IMR-90 (cell line): ENCODE data around the gene TBRG4. TPM values are rescaled to one million over a fixed set of nuclear protein-coding genes. Genes with fewer than 3 reads are reported as not detected.
A peak's percentile ranks its signal among the peaks of the same experiment; 100 is the strongest.

Source experiments
- ATAC-seq: fragments of 200-7000 bp; cut with Tn5 transposase; 2 replicates; pipeline ENCODE4 v1.9.1; 2020; ENCODE audit warnings: low read depth, mild to moderate bottlenecking, moderate library complexity
- BruUV-seq: library from RNA; stranded (reverse); fragments of 400-500 nt; replicated peaks from 2 replicates; lab custom pipeline; 2021; lab: Mats Ljungman, UMichigan
- CTCF ChIA-PET: fragments of 300-600 bp; formaldehyde crosslinking; extraction: SDS; loops from one replicate; lab custom pipeline; 2021; ENCODE audit warnings: antibody characterized with exemption; lab: Yijun Ruan, JAX
- POLR2A ChIA-PET: fragments of 300-600 bp; sonication (Branson Sonifier 250); formaldehyde crosslinking; loops from one replicate; lab custom pipeline; 2022; ENCODE audit warnings: antibody characterized with exemption; ENCODE audit not compliant: unreplicated experiment; lab: Charles Lee
- DNase-seq: peaks from one replicate; pipeline ENCODE4 v3.0.0; 2013
- H2AFZ ChIP-seq: replicated peaks from 2 replicates; pipeline ENCODE3; 2013; ENCODE audit warnings: low read length, mild to moderate bottlenecking; ENCODE audit not compliant: poor library complexity
- H2AK5ac ChIP-seq: 2 replicates; pipeline ENCODE4 v1.6.1; 2013; ENCODE audit warnings: low read depth, low read length, inconsistent platforms
- H2AK9ac ChIP-seq: replicated peaks from 2 replicates; pipeline ENCODE3; 2013; ENCODE audit warnings: mild to moderate bottlenecking, low read depth, low read length, moderate library complexity; ENCODE audit not compliant: poor library complexity
- H2BK120ac ChIP-seq: 2 replicates; pipeline ENCODE4 v1.6.1; 2013; ENCODE audit warnings: low read depth, low read length, inconsistent platforms
- H2BK15ac ChIP-seq: 3 replicates; pipeline ENCODE4 v1.6.1; 2013; ENCODE audit warnings: low read depth, low read length, inconsistent platforms
- H2BK20ac ChIP-seq: 2 replicates; pipeline ENCODE4 v1.6.1; 2013; ENCODE audit warnings: low read depth, mild to moderate bottlenecking, inconsistent platforms, low read length, moderate library complexity
- H2BK5ac ChIP-seq: 2 replicates; pipeline ENCODE4 v1.6.1; 2013; ENCODE audit warnings: mild to moderate bottlenecking, low read depth, low read length, inconsistent platforms; ENCODE audit not compliant: poor library complexity, severe bottlenecking
- H3K14ac ChIP-seq: replicated peaks from 2 replicates; pipeline ENCODE4 v1.6.1; 2013; ENCODE audit warnings: low read depth, low read length, inconsistent platforms
- H3K18ac ChIP-seq: 2 replicates; pipeline ENCODE4 v1.6.1; 2013; ENCODE audit warnings: low read depth, low read length, control low read depth
- H3K23ac ChIP-seq: 2 replicates; pipeline ENCODE4 v1.6.1; 2013; ENCODE audit warnings: low read depth, low read length, inconsistent platforms
- H3K27ac ChIP-seq: 2 replicates; pipeline ENCODE4 v1.5.1; 2013; ENCODE audit warnings: mild to moderate bottlenecking, control low read depth, low read length; ENCODE audit not compliant: insufficient read depth
- H3K27me3 ChIP-seq: 2 replicates; pipeline ENCODE4 v1.6.1; 2013; ENCODE audit warnings: low read length; ENCODE audit not compliant: control insufficient read depth, insufficient read depth
- H3K36me3 ChIP-seq: 2 replicates; pipeline ENCODE4 v1.6.1; 2013; ENCODE audit warnings: low read length, mixed read lengths; ENCODE audit not compliant: control insufficient read depth, insufficient read depth
- H3K4ac ChIP-seq: 2 replicates; pipeline ENCODE4 v1.6.1; 2013; ENCODE audit warnings: low read depth, low read length, inconsistent platforms
- H3K4me1 ChIP-seq: 2 replicates; pipeline ENCODE4 v1.6.1; 2013; ENCODE audit warnings: low read length, mixed read lengths; ENCODE audit not compliant: control insufficient read depth, insufficient read depth
- H3K4me2 ChIP-seq: 2 replicates; pipeline ENCODE4 v1.6.1; 2013; ENCODE audit warnings: low read depth, mild to moderate bottlenecking, control low read depth, low read length, moderate library complexity
- H3K4me3 ChIP-seq: 2 replicates; pipeline ENCODE4 v1.5.1; 2013; ENCODE audit warnings: low read depth, mild to moderate bottlenecking, control low read depth, low read length, moderate library complexity; ENCODE audit not compliant: insufficient read depth
- H3K56ac ChIP-seq: 2 replicates; pipeline ENCODE4 v1.6.1; 2013; ENCODE audit warnings: low read length, inconsistent platforms; ENCODE audit not compliant: insufficient read depth; ENCODE audit errors: extremely low read depth
- H3K79me1 ChIP-seq, 2 experiments: 2 replicates each; pipeline ENCODE4 v1.6.1; 2013; ENCODE audit warnings: low read length in 2 of 2, inconsistent platforms in 1 of 2, low read depth in 1 of 2
- H3K9ac ChIP-seq: 2 replicates; pipeline ENCODE4 v1.6.1; 2013; ENCODE audit warnings: low read depth, low read length, control low read depth
- H3K9me1 ChIP-seq: 2 replicates; pipeline ENCODE4 v1.6.1; 2013; ENCODE audit warnings: low read length, inconsistent platforms; ENCODE audit not compliant: insufficient read depth
- H3K9me3 ChIP-seq: 2 replicates; pipeline ENCODE4 v1.6.1; 2013; ENCODE audit warnings: low read length; ENCODE audit not compliant: control insufficient read depth, insufficient read depth
- H4K20me1 ChIP-seq: 2 replicates; pipeline ENCODE4 v1.6.1; 2013; ENCODE audit warnings: low read length, inconsistent platforms; ENCODE audit not compliant: insufficient read depth
- H4K5ac ChIP-seq: 2 replicates; pipeline ENCODE4 v1.6.1; 2013; ENCODE audit warnings: mild to moderate bottlenecking, low read depth, low read length, control low read depth
- H4K8ac ChIP-seq, 2 experiments: 2 replicates each; pipeline ENCODE4 v1.6.1; 2013; ENCODE audit warnings: low read depth in 2 of 2, low read length in 2 of 2, control low read depth in 1 of 2, inconsistent platforms in 1 of 2
- H4K91ac ChIP-seq: 2 replicates; pipeline ENCODE4 v1.6.1; 2013; ENCODE audit warnings: low read depth, low read length, inconsistent platforms; ENCODE audit not compliant: insufficient read depth
- BHLHE40 ChIP-seq: fragments of 150-350 bp; IDR thresholded peaks from 2 replicates; pipeline ENCODE4 v1.6.1; 2016; ENCODE audit warnings: mild to moderate bottlenecking, low read depth, low read length
- CHD1 ChIP-seq: IDR thresholded peaks from 2 replicates; pipeline ENCODE4 v1.6.1; 2012; ENCODE audit warnings: low read depth, low read length, improper control_type of control experiment
- FOS ChIP-seq: fragments of 150-350 bp; IDR thresholded peaks from 2 replicates; pipeline ENCODE4 v1.6.1; 2016; ENCODE audit warnings: low read depth, low read length
- MAFK ChIP-seq: IDR thresholded peaks from 2 replicates; pipeline ENCODE4 v1.6.1; 2012; ENCODE audit warnings: low read depth, low read length, improper control_type of control experiment
- MAZ ChIP-seq: IDR thresholded peaks from 2 replicates; pipeline ENCODE4 v1.6.1; 2012; ENCODE audit warnings: low read depth, mild to moderate bottlenecking, low read length, improper control_type of control experiment, moderate library complexity, borderline replicate concordance
- MXI1 ChIP-seq: IDR thresholded peaks from 2 replicates; pipeline ENCODE4 v1.6.1; 2012; ENCODE audit warnings: low read depth, mild to moderate bottlenecking, low read length, moderate library complexity, borderline replicate concordance
- NFE2L2 ChIP-seq: fragments of 150-350 bp; IDR thresholded peaks from 2 replicates; pipeline ENCODE4 v1.6.1; 2016; ENCODE audit warnings: low read depth, mild to moderate bottlenecking, low read length
- POLR2A ChIP-seq: IDR thresholded peaks from 2 replicates; pipeline ENCODE4 v1.6.1; 2012; ENCODE audit warnings: mild to moderate bottlenecking, low read depth, low read length
- RAD21 ChIP-seq: IDR thresholded peaks from 2 replicates; pipeline ENCODE4 v1.6.1; 2012; ENCODE audit warnings: low read length, improper control_type of control experiment
- RCOR1 ChIP-seq: IDR thresholded peaks from 2 replicates; pipeline ENCODE4 v1.6.1; 2012; ENCODE audit warnings: mild to moderate bottlenecking, low read length, improper control_type of control experiment; ENCODE audit not compliant: insufficient replicate concordance
- RFX5 ChIP-seq: IDR thresholded peaks from 2 replicates; pipeline ENCODE4 v1.8.0; 2012; ENCODE audit warnings: low read depth, mild to moderate bottlenecking, low read length, moderate library complexity
- SMC3 ChIP-seq: fragments of 150-350 bp; IDR thresholded peaks from 2 replicates; pipeline ENCODE4 v1.6.1; 2016; ENCODE audit warnings: low read depth, mild to moderate bottlenecking, antibody characterized with exemption, low read length, moderate library complexity
- USF2 ChIP-seq: fragments of 150-350 bp; IDR thresholded peaks from 2 replicates; pipeline ENCODE4 v1.6.1; 2017; ENCODE audit warnings: mild to moderate bottlenecking, antibody characterized with exemption, low read length, low read depth
- WGBS, 2 experiments: methylation state at CpG; one replicate each; pipeline versions ENCODE4 v1.1.5 to v1.1.7; 2013; ENCODE audit warnings: missing lambda C conversion rate in 2 of 2; ENCODE audit not compliant: insufficient read length in 1 of 2; ENCODE audit errors: extremely low coverage in 2 of 2; 5-methylcytosine and 5-hydroxymethylcytosine counted together
- dilution Hi-C: fragments of 300-500 bp; cut with HindIII; formaldehyde crosslinking; loops from one replicate; pipeline ENCODE4 v1.14.3; 2018; ENCODE audit warnings: low sequenced_read_pairs; ENCODE audit not compliant: unreplicated experiment
- in situ Hi-C: fragments of 300-500 bp; cut with MboI; formaldehyde crosslinking; loops from 3 replicates; pipeline ENCODE4 v1.14.3; 2019; ENCODE audit warnings: low sequenced_read_pairs, inconsistent platforms, mixed read lengths
- intact Hi-C: fragments of 100-400 bp; cut with micrococcal nuclease; formaldehyde crosslinking; loops from 2 replicates; pipeline ENCODE4 v1.10.0; 2022
- polyA plus RNA-seq, 3 experiments: library from polyadenylated mRNA; depleted of rRNA; stranded (reverse); fragments of >200 nt; gene quantifications; 2 replicates each; pipeline ENCODE4 v1.2.3, GENCODE V29; 2012; ENCODE audit warnings: low replicate concordance in 1 of 3
- total RNA-seq: library from RNA; depleted of rRNA; stranded (reverse); fragments of >200 nt; gene quantifications from 2 replicates; pipeline ENCODE4 v1.2.3, GENCODE V29; 2012
- TF ChIP-seq, protein P1 (sequence below): fragments of 150-350 bp; IDR thresholded peaks from 2 replicates; pipeline ENCODE4 v1.6.1; 2016; ENCODE audit warnings: low read depth, mild to moderate bottlenecking, low read length, moderate library complexity, borderline replicate concordance
- TF ChIP-seq, protein P2 (sequence below): conservative IDR thresholded peaks from 2 replicates; pipeline ENCODE4 v1.5.1; 2012; ENCODE audit warnings: mild to moderate bottlenecking, low read depth, low read length, improper control_type of control experiment

Gene TBRG4
- total and polyA plus RNA-seq, 2 of the 4 experiments (the other 2 are of a cell fraction): 71.6 to 77.6 TPM

DNA sequence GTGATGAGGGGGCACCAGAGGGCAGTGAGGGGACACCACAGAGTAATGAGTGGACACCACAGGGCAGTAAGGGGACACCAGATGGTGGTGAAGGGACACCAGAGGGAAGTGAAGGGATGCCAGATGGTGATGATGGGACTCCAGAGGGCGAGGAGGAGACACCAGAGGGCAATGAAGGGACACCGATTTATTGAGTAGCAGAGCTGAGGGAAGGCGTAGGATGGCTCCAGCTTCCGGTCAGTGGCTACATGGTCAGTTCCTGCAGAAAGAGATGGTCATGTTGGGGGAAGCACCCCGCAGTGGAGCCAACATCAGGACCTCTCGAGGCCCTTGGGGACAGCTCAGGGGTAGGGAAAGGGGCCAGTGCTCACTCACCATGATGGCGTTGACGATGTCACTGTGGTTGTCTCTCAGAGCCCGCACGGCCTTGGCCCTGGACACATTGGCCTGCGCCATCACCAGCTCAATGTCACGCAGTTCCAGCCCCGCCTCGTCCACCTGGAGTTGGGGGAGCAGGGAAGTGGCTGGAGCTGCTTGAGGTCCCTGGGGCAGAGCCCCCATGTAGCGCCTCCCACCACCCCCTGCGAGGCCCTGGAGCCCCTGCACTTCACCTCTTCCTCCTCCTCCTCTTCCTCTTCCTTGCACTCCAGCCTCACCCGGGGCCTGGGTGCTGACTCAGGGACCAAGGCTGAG, 31.1 kb downstream of the TBRG4 start:
- no peak overlapping the region for H3K4me3 ChIP-seq
- H3K14ac ChIP-seq: no peak overlapping the region
- H2BK5ac ChIP-seq: no peak overlapping the region
- H3K18ac ChIP-seq: no peak overlapping the region
- no peak overlapping the region for H2AFZ ChIP-seq
- ChIA-PET POLR2A (no interaction called here), CTCF (no interaction called here)
- H3K27me3 ChIP-seq: no peaks in the 10 kb centered on the region
- H4K5ac ChIP-seq: no peak overlapping the region
- H3K9ac ChIP-seq: no peak overlapping the region
- H3K23ac ChIP-seq: no peak overlapping the region
- intact Hi-C loops (no loop called here), in situ Hi-C loops (no loop called here), dilution Hi-C loops (no loop called here)
- no peak overlapping the region for H2BK120ac ChIP-seq
- H2AK5ac ChIP-seq: no peak overlapping the region
- H3K9me3 ChIP-seq: no peaks in the 10 kb centered on the region
- H2AK9ac ChIP-seq: no peak overlapping the region
- H4K91ac ChIP-seq: no peak overlapping the region
- H3K4ac ChIP-seq: no peak overlapping the region
- peaks cover 16% of the 10 kb centered on the region for H3K9me1 ChIP-seq
- no peaks in the 10 kb centered on the region for H3K79me1 ChIP-seq
- no peak overlapping the region for H3K56ac ChIP-seq
- ATAC-seq (peak; percentile 13; the same call in 1 of the 2 replicates), DNase-seq (no peak)
- H2BK20ac ChIP-seq: no peak overlapping the region
- H2BK15ac ChIP-seq: no peak overlapping the region
- H3K36me3 ChIP-seq: peaks cover 35% of the 10 kb centered on the region
- no peaks in the 10 kb centered on the region for H3K4me1 ChIP-seq
- no TSS peak for BruUV-seq
- H4K8ac ChIP-seq: no peak overlapping the region
- TF ChIP-seq RCOR1 (no peak), SMC3 (no peak), POLR2A (no peak), BHLHE40 (no peak), MAFK (no peak), CHD1 (no peak), RFX5 (no peak), RAD21 (no peak), FOS (no peak), NFE2L2 (no peak), USF2 (no peak), MAZ (no peak), MXI1 (no peak)
- TF ChIP-seq, protein P1, sequence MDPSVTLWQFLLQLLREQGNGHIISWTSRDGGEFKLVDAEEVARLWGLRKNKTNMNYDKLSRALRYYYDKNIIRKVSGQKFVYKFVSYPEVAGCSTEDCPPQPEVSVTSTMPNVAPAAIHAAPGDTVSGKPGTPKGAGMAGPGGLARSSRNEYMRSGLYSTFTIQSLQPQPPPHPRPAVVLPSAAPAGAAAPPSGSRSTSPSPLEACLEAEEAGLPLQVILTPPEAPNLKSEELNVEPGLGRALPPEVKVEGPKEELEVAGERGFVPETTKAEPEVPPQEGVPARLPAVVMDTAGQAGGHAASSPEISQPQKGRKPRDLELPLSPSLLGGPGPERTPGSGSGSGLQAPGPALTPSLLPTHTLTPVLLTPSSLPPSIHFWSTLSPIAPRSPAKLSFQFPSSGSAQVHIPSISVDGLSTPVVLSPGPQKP: no peak
- TF ChIP-seq, protein P2, sequence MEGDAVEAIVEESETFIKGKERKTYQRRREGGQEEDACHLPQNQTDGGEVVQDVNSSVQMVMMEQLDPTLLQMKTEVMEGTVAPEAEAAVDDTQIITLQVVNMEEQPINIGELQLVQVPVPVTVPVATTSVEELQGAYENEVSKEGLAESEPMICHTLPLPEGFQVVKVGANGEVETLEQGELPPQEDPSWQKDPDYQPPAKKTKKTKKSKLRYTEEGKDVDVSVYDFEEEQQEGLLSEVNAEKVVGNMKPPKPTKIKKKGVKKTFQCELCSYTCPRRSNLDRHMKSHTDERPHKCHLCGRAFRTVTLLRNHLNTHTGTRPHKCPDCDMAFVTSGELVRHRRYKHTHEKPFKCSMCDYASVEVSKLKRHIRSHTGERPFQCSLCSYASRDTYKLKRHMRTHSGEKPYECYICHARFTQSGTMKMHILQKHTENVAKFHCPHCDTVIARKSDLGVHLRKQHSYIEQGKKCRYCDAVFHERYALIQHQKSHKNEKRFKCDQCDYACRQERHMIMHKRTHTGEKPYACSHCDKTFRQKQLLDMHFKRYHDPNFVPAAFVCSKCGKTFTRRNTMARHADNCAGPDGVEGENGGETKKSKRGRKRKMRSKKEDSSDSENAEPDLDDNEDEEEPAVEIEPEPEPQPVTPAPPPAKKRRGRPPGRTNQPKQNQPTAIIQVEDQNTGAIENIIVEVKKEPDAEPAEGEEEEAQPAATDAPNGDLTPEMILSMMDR: no peak
- no peak overlapping the region for H3K4me2 ChIP-seq
- H3K27ac ChIP-seq: no peak overlapping the region
- peaks cover 4% of the 10 kb centered on the region; the same call in 1 of the 2 replicates for H4K20me1 ChIP-seq
- 95% methylated on average over 6 of the region's 17 CpGs; no CpG with 5 or more reads in 1 of the 2 experiments for WGBS, 2 experiments
